Endothelial cell (in vitro differentiated cells): ENCODE data around the gene OTOG. TPM values are rescaled to one million over a fixed set of nuclear protein-coding genes. Genes with fewer than 3 reads are reported as not detected.

Experiments used
- DNase-seq: peaks from one replicate; pipeline ENCODE4 v3.0.0; 2021; ENCODE audit warnings: low spot score
- H3K27ac Mint-ChIP-seq: one replicate; pipeline ENCODE4 v1.8.0; 2021; ENCODE audit warnings: mixed read lengths, inconsistent platforms; ENCODE audit not compliant: unreplicated experiment
- H3K27me3 Mint-ChIP-seq: one replicate; pipeline ENCODE4 v1.8.0; 2021; ENCODE audit warnings: mild to moderate bottlenecking, moderate library complexity, mixed read lengths, inconsistent platforms; ENCODE audit not compliant: unreplicated experiment
- H3K36me3 Mint-ChIP-seq: one replicate; pipeline ENCODE4 v1.8.0; 2021; ENCODE audit warnings: mild to moderate bottlenecking, low read depth, mixed read lengths, inconsistent platforms; ENCODE audit not compliant: unreplicated experiment
- H3K4me1 Mint-ChIP-seq: one replicate; pipeline ENCODE4 v1.8.0; 2021; ENCODE audit warnings: mild to moderate bottlenecking, mixed read lengths, inconsistent platforms; ENCODE audit not compliant: unreplicated experiment
- H3K4me3 Mint-ChIP-seq: one replicate; pipeline ENCODE4 v1.8.0; 2021; ENCODE audit warnings: mild to moderate bottlenecking, mixed read lengths, inconsistent platforms; ENCODE audit not compliant: unreplicated experiment
- H3K9me3 Mint-ChIP-seq: one replicate; pipeline ENCODE4 v1.8.0; 2021; ENCODE audit warnings: mixed read lengths, inconsistent platforms; ENCODE audit not compliant: unreplicated experiment
- total RNA-seq: library from RNA; stranded (reverse); fragmentation: NEBNext Ultra II Directional; extraction: Animal tissue kit (Norgen Biotek cat#: 25700); gene quantifications from one replicate; pipeline ENCODE4 v1.2.1, GENCODE V29; 2021; ENCODE audit not compliant: unreplicated experiment
- TF ChIP-seq, protein P1 (sequence below): fragments of 200-600 bp; sonication (generic); IDR thresholded peaks from one replicate; pipeline ENCODE4 v1.5.0; 2021; ENCODE audit warnings: antibody characterized with exemption; ENCODE audit not compliant: unreplicated experiment

Gene OTOG
- total RNA-seq, 1 donor from 2014 or later: 0.13 TPM

DNA sequence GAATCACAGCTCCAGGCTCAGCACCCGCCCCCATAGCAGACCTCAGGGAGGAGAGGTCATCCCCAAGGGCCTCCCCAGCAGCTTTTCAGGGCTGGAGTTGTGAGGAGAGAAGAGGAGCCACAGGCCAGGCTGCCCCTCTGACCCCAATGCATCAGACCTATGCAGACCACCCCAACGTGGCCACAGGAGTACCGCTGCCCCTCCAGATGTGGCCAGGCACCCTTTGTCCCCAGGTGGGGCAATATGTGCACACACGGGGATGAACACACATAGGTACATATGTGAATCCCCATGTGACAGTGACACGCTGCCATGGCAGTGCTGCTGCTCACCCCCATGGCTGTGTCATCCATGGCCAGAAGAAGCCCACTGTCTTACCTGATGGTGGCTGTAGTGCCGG is 13.7 kb upstream of the OTOG start:
- Mint-ChIP-seq H3K4me1 (peaks cover 3% of the 10 kb centered on the region), H3K4me3 (no peak overlapping the region), H3K27me3 (peaks cover 7% of the 10 kb centered on the region), H3K9me3 (no peaks in the 10 kb centered on the region), H3K36me3 (no peaks in the 10 kb centered on the region), H3K27ac (no peak overlapping the region)
- TF ChIP-seq, protein P1, sequence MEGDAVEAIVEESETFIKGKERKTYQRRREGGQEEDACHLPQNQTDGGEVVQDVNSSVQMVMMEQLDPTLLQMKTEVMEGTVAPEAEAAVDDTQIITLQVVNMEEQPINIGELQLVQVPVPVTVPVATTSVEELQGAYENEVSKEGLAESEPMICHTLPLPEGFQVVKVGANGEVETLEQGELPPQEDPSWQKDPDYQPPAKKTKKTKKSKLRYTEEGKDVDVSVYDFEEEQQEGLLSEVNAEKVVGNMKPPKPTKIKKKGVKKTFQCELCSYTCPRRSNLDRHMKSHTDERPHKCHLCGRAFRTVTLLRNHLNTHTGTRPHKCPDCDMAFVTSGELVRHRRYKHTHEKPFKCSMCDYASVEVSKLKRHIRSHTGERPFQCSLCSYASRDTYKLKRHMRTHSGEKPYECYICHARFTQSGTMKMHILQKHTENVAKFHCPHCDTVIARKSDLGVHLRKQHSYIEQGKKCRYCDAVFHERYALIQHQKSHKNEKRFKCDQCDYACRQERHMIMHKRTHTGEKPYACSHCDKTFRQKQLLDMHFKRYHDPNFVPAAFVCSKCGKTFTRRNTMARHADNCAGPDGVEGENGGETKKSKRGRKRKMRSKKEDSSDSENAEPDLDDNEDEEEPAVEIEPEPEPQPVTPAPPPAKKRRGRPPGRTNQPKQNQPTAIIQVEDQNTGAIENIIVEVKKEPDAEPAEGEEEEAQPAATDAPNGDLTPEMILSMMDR: no peak
- no peak for DNase-seq

DNA sequence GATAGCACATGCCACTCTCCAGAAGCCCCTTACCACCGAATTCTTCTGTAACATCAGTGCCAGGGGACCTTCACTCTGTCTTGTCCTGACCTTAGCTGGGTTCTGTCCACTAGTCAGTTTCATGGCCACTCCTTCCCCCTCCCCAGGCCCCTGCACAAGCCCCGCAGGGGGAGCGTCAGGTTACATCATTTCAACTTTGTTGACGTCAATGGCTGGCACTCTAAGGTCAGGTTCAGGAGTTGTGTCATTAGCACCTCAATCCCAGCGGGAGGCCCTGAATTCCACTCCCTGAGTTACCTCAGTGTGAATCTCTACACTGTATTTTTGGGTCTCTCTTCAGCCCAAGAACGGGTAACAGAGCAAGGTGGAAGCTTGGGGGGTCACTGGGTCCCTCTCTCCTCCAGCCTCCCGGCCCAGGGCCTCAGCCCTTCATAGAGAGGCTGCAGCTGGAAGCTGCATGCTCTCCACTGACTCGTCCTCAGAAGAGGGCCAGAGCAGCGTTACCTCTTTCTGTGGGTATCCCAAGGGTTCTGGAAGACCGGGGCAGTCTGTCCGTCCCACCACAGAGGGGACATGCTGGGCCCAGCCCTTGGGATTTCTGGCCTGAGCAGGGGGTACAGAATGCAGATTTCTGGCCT is 13.2 kb upstream of the OTOG start:
- no peaks in the 10 kb centered on the region for H3K36me3 Mint-ChIP-seq
- peaks cover 3% of the 10 kb centered on the region for H3K4me1 Mint-ChIP-seq
- no peak for DNase-seq
- H3K9me3 Mint-ChIP-seq: no peaks in the 10 kb centered on the region
- H3K27me3 Mint-ChIP-seq: peaks cover 7% of the 10 kb centered on the region
- TF ChIP-seq, protein P1: no peak
- no peak overlapping the region for H3K4me3 Mint-ChIP-seq
- no peak overlapping the region for H3K27ac Mint-ChIP-seq

DNA sequence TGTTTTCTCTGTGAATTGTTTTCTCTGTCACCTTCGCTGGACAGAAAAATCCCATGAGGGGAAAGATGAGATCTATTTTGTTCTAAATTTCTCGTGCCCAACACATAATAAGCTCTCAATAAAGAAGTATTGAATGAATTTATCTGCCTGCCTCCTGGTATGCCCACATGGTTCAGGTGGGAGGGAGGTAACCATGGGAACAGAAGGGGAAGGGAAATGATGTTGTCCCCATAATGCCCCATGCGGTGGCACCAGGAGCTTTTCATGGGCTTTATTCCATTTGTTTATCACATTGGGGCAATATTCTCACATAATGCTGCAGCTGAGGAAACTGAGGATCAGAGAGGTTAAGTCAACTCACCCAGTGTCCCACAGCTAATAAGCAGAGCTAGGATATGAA is 11.6 kb upstream of the OTOG start:
- H3K36me3 Mint-ChIP-seq: no peaks in the 10 kb centered on the region
- H3K4me3 Mint-ChIP-seq: no peak overlapping the region
- TF ChIP-seq, protein P1: no peak
- peaks cover 3% of the 10 kb centered on the region for H3K4me1 Mint-ChIP-seq
- H3K9me3 Mint-ChIP-seq: no peaks in the 10 kb centered on the region
- H3K27ac Mint-ChIP-seq: no peak overlapping the region
- no peak for DNase-seq
- peaks cover 7% of the 10 kb centered on the region for H3K27me3 Mint-ChIP-seq

DNA sequence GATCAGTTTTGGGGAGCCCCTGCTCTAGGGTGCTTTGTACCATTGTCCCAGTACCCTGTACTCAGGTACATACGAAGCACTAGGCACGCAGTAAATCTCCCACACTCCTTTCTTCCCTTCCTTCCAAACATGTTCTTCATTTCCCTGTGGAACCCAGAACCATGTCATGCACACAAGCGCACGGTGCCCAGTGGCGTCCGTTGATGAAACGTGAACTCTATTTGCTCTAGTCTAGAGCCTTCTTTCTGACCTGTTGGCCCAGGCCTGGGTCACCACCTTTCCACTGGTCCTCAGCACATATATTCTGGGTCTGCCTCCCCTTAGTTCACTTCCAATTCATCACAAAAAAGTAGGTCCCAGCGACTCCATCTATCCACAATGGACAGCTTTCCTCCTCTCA is 9.8 kb upstream of the OTOG start:
- Mint-ChIP-seq H3K27me3 (peaks cover 7% of the 10 kb centered on the region), H3K27ac (no peak overlapping the region), H3K36me3 (no peaks in the 10 kb centered on the region), H3K9me3 (no peaks in the 10 kb centered on the region), H3K4me1 (peaks cover 1% of the 10 kb centered on the region), H3K4me3 (no peak overlapping the region)
- TF ChIP-seq, protein P1: no peak
- no peak for DNase-seq

DNA sequence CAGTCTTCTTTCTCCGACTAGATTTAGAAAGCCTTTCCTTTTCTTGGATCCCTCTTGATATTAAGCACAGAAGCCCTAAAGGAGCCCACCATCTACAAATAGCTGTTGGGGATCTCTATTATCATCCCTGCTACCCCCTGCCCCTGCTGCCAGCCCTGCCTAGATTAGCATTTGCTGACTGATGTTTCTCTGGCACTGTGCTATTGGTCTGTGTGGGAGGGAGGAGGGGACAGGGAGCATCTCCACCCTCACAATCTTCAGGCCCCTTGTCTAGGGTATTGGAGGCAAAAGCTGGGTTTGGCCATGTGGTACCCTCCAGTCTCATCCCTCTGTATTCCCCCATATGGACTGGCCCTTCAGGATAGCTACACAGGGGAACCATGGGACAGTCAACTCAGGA is 9.0 kb upstream of the OTOG start:
- DNase-seq: no peak
- Mint-ChIP-seq H3K4me1 (peaks cover 8% of the 10 kb centered on the region), H3K9me3 (no peaks in the 10 kb centered on the region), H3K4me3 (no peak overlapping the region), H3K36me3 (no peaks in the 10 kb centered on the region), H3K27ac (no peak overlapping the region), H3K27me3 (peaks cover 9% of the 10 kb centered on the region)
- TF ChIP-seq, protein P1: no peak
